Measurements from ENCODE around the gene MBNL2. TPM values are rescaled to one million over a fixed set of nuclear protein-coding genes. Genes with fewer than 3 reads are reported as not detected.

The MBNL2 gene
- total RNA-seq, 2 donors from 2014 or later = 59.6 to 67.7 TPM

DNA sequence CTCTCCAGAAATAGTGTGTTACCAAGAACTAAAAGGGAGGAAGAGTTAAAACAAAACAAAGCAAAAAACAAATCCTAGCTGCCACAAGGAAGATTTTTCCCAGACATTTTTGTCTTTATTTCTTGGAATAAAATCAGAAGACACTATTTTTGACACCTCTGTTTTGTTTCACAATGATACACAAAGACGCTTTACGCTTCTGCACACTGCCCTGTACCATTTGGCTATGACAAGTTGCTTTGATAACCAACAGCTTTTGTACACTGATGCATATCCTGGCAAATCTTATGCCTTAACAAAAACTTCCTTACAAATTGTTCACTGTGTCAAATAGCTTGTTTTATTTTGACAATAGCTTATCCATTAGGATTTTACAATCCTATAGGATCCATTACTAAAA is 108.3 kb downstream of the MBNL2 start:
- Histone ChIP-seq H3K4me3 (no peak overlapping the region), H3K27ac (no peak overlapping the region), H3K36me3 (no peaks in the 10 kb centered on the region), H3K27me3 (replicated peaks; ENCODE audit: insufficient read depth) (no peaks in the 10 kb centered on the region), H3K9me3 (no peaks in the 10 kb centered on the region), H3K4me1 (ENCODE audit: control insufficient read depth in 1 of 2, low read depth in 2 of 2) (peaks cover 23 to 26% of the 10 kb centered on the region in 2 donors)
- TF ChIP-seq, protein P1, sequence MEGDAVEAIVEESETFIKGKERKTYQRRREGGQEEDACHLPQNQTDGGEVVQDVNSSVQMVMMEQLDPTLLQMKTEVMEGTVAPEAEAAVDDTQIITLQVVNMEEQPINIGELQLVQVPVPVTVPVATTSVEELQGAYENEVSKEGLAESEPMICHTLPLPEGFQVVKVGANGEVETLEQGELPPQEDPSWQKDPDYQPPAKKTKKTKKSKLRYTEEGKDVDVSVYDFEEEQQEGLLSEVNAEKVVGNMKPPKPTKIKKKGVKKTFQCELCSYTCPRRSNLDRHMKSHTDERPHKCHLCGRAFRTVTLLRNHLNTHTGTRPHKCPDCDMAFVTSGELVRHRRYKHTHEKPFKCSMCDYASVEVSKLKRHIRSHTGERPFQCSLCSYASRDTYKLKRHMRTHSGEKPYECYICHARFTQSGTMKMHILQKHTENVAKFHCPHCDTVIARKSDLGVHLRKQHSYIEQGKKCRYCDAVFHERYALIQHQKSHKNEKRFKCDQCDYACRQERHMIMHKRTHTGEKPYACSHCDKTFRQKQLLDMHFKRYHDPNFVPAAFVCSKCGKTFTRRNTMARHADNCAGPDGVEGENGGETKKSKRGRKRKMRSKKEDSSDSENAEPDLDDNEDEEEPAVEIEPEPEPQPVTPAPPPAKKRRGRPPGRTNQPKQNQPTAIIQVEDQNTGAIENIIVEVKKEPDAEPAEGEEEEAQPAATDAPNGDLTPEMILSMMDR (IDR thresholded peaks at IDR 0.05) = no peak
- ATAC-seq (ENCODE audit: insufficient number of reproducible peaks, low FRiP score, low read depth) (no peak), DNase-seq (ENCODE audit: low spot score) (no peak)

DNA sequence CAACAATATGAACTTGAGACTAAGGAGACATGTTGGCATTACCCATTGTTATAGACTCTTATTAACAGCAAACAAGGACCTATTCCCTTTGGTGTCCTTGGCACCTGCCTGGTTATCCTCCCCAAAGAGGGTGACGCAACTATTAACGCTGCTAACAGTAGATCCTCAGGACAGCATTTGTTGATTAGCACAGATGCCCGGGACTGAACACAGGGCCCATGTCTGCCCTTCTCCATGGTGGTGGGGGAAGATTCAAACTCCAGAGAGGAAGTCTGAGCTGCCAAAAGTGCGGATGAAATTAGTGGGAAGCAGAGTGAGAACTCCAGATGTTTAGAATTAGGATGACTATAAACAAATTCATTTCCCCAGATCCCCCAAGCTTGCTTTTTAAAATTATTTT is 110.6 kb downstream of the MBNL2 start:
- Histone ChIP-seq H3K4me1 (ENCODE audit: control insufficient read depth in 1 of 2, low read depth in 2 of 2) (peaks cover 27 to 43% of the 10 kb centered on the region in 2 donors), H3K4me3 (no peak overlapping the region), H3K27ac (no peak overlapping the region), H3K36me3 (no peaks in the 10 kb centered on the region), H3K9me3 (no peaks in the 10 kb centered on the region), H3K27me3 (replicated peaks; ENCODE audit: insufficient read depth) (no peaks in the 10 kb centered on the region)
- TF ChIP-seq, protein P1 (IDR thresholded peaks at IDR 0.05) = no peak
- DNase-seq (ENCODE audit: low spot score) = no peak
- ATAC-seq (ENCODE audit: insufficient number of reproducible peaks, low FRiP score, low read depth) = no peak

DNA sequence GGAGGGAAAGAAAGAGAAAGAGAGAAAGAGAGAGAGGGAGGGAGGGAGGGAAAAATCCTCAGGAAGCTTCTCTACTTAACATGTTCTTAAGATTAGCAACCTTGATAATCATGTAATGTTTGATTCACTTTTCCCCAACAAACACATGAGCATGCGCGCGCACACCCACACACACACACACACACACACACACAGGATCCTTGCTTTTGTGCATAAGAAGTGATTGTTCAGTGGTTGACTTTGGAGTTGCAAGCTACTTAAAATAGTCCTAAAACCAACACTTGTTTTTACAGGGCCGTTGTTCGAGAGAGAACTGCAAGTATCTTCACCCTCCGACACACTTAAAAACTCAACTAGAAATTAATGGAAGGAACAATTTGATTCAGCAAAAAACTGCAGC is 111.8 kb downstream of the MBNL2 start:
- TF ChIP-seq, protein P1 (IDR thresholded peaks at IDR 0.05) = no peak
- H3K4me1 ChIP-seq (ENCODE audit: control insufficient read depth in 1 of 2, low read depth in 2 of 2) = peaks cover 21 to 42% of the 10 kb centered on the region in 2 donors
- no peak for ATAC-seq (ENCODE audit: insufficient number of reproducible peaks, low FRiP score, low read depth)
- H3K36me3 ChIP-seq = peaks cover 4% of the 10 kb centered on the region
- H3K9me3 ChIP-seq = no peaks in the 10 kb centered on the region
- peak overlapping the region; percentile 17 to 80 for H3K27ac ChIP-seq
- H3K27me3 ChIP-seq (replicated peaks; ENCODE audit: insufficient read depth) = no peaks in the 10 kb centered on the region
- no peak overlapping the region for H3K4me3 ChIP-seq
- DNase-seq (ENCODE audit: low spot score) = no peak

DNA sequence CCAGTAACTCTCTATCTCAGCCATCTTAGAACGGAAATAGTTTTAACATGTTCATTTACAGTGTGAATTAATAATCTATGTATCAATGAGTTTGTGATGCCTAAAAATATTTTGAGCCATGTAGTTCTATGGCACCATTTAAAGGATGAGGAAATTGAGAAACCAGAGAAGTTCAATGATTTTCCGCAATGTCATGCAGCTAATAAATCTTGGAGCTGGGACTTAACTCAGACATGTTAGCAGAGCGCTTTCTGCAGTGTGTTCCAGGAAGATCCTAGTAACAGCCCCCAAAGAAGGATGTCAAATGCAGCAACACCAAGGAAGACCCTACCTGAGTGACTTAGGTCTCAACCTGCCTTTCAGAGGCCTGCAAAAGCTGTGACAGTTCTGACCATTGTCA is 112.6 kb downstream of the MBNL2 start:
- Histone ChIP-seq H3K27me3 (replicated peaks; ENCODE audit: insufficient read depth) (no peaks in the 10 kb centered on the region), H3K4me1 (ENCODE audit: control insufficient read depth in 1 of 2, low read depth in 2 of 2) (peaks cover 23 to 49% of the 10 kb centered on the region in 2 donors), H3K9me3 (no peaks in the 10 kb centered on the region), H3K4me3 (no peak overlapping the region), H3K36me3 (peaks cover 4% of the 10 kb centered on the region), H3K27ac (peak overlapping the region; percentile 74 to 80)
- ATAC-seq (ENCODE audit: insufficient number of reproducible peaks, low FRiP score, low read depth) (no peak), DNase-seq (ENCODE audit: low spot score) (no peak)
- TF ChIP-seq, protein P1 (IDR thresholded peaks at IDR 0.05) = no peak

DNA sequence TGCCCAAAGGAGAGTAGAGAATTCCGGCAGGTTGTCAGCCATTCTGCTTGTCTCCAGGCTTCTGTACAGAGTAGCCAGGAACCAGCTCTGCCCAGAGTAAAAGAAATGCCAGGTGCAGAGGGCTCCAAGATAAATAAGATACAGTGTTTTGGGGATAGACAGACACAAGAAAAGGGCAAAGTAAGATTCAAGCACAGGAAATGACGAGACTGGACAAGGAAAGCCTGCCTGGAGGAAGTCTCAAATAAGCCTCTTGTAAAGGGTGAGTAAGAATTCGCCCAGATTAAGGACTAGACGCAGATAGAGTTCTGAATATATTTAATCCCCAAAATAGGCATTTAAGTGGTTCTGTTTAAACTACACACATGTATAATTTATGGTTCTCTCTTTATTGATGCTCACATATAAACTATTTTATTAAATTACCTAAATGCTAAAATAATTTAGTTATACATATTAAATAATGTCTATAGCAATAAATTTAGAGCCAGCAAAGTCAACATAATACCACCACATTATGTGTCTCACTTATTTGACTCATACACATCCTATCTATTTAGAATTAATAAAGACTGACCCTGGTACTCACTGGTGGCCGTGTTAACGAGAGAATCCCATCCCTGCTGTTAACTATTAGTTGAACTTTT is 113.5 kb downstream of the MBNL2 start:
- H3K36me3 ChIP-seq = peaks cover 4% of the 10 kb centered on the region
- DNase-seq (ENCODE audit: low spot score) (no peak), ATAC-seq (ENCODE audit: insufficient number of reproducible peaks, low FRiP score, low read depth) (no peak)
- H3K4me3 ChIP-seq = no peak overlapping the region
- TF ChIP-seq, protein P1 (IDR thresholded peaks at IDR 0.05) = no peak
- H3K4me1 ChIP-seq (ENCODE audit: control insufficient read depth in 1 of 2, low read depth in 2 of 2) = peaks cover 29 to 58% of the 10 kb centered on the region in 2 donors
- H3K9me3 ChIP-seq = no peaks in the 10 kb centered on the region
- peak overlapping the region; percentile 74 to 80 for H3K27ac ChIP-seq
- no peaks in the 10 kb centered on the region for H3K27me3 ChIP-seq (replicated peaks; ENCODE audit: insufficient read depth)
